ENCODE data around the gene TFAP2E. TPM values are rescaled to one million over a fixed set of nuclear protein-coding genes. Genes with fewer than 3 reads are reported as not detected.
"Not testable (repeated sequence)": the region's sequence is repeated elsewhere in the genome, so short reads cannot be mapped to it uniquely, and the experiment has no call there.

TFAP2E gene
- total RNA-seq, 1 donor from 2014 or later, result not detected

GRCh38 chr1:35571263-35571662 lies 1.9 kb upstream of the TFAP2E start:
- DNase-seq (ENCODE audit: extremely low read depth, low read depth, low spot score), result no peak

- no peak for DNase-seq (ENCODE audit: extremely low read depth, low read depth, low spot score)
Observed at GRCh38 chr1:35572296-35572695, 818 bp upstream of the TFAP2E start.

GRCh38 chr1:35574125-35574654 lies 1.1 kb downstream of the TFAP2E start:
- DNase-seq (ENCODE audit: extremely low read depth, low read depth, low spot score), result no peak

- no peak for DNase-seq (ENCODE audit: extremely low read depth, low read depth, low spot score)
Observed at GRCh38 chr1:35574655-35575415, 1.7 kb downstream of the TFAP2E start.

- no peak for DNase-seq (ENCODE audit: extremely low read depth, low read depth, low spot score)
Observed at GRCh38 chr1:35575416-35575958, 2.4 kb downstream of the TFAP2E start.

GRCh38 chr1:35576061-35576765 lies 3.1 kb downstream of the TFAP2E start:
- no peak for DNase-seq (ENCODE audit: extremely low read depth, low read depth, low spot score)

- not testable (repeated sequence) for DNase-seq (ENCODE audit: extremely low read depth, low read depth, low spot score)
Observed at GRCh38 chr1:35576766-35577070, 3.6 kb downstream of the TFAP2E start.

- no peak for DNase-seq (ENCODE audit: extremely low read depth, low read depth, low spot score)
Observed at GRCh38 chr1:35577071-35577998, 4.2 kb downstream of the TFAP2E start.

- no peak for DNase-seq (ENCODE audit: extremely low read depth, low read depth, low spot score)
Observed at GRCh38 chr1:35580949-35581388, 7.9 kb downstream of the TFAP2E start.

- DNase-seq (ENCODE audit: extremely low read depth, low read depth, low spot score), result not testable (repeated sequence)
Observed at GRCh38 chr1:35581621-35582020, 8.5 kb downstream of the TFAP2E start.

- no peak for DNase-seq (ENCODE audit: extremely low read depth, low read depth, low spot score)
Observed at GRCh38 chr1:35585281-35585680, 12.2 kb downstream of the TFAP2E start.

GRCh38 chr1:35585805-35586204 lies 12.7 kb downstream of the TFAP2E start:
- DNase-seq (ENCODE audit: extremely low read depth, low read depth, low spot score), result not testable (repeated sequence)

GRCh38 chr1:35586808-35587207 lies 13.7 kb downstream of the TFAP2E start:
- DNase-seq (ENCODE audit: extremely low read depth, low read depth, low spot score), result no peak

- DNase-seq (ENCODE audit: extremely low read depth, low read depth, low spot score), result no peak
Observed at GRCh38 chr1:35587736-35588135, 14.6 kb downstream of the TFAP2E start.

GRCh38 chr1:35588197-35588910 lies 15.2 kb downstream of the TFAP2E start:
- DNase-seq (ENCODE audit: extremely low read depth, low read depth, low spot score), result no peak

- no peak for DNase-seq (ENCODE audit: extremely low read depth, low read depth, low spot score)
Observed at GRCh38 chr1:35589516-35590427, 16.7 kb downstream of the TFAP2E start.

GRCh38 chr1:35590476-35591040 lies 17.4 kb downstream of the TFAP2E start:
- DNase-seq (ENCODE audit: extremely low read depth, low read depth, low spot score), result no peak

GRCh38 chr1:35591211-35591610 lies 18.1 kb downstream of the TFAP2E start:
- no peak for DNase-seq (ENCODE audit: extremely low read depth, low read depth, low spot score)

Measured in glomerular endothelial cell (primary cell).